ENCODE measurements around the gene RBL2. TPM values are rescaled to one million over a fixed set of nuclear protein-coding genes. Genes with fewer than 3 reads are reported as not detected.
"Not testable (repeated sequence)": the region's sequence is repeated elsewhere in the genome, so short reads cannot be mapped to it uniquely, and the experiment has no call there.

RBL2 gene
- total and polyA plus RNA-seq, 9 donors = 48.0 to 88.7 (median 71.7) TPM

DNA sequence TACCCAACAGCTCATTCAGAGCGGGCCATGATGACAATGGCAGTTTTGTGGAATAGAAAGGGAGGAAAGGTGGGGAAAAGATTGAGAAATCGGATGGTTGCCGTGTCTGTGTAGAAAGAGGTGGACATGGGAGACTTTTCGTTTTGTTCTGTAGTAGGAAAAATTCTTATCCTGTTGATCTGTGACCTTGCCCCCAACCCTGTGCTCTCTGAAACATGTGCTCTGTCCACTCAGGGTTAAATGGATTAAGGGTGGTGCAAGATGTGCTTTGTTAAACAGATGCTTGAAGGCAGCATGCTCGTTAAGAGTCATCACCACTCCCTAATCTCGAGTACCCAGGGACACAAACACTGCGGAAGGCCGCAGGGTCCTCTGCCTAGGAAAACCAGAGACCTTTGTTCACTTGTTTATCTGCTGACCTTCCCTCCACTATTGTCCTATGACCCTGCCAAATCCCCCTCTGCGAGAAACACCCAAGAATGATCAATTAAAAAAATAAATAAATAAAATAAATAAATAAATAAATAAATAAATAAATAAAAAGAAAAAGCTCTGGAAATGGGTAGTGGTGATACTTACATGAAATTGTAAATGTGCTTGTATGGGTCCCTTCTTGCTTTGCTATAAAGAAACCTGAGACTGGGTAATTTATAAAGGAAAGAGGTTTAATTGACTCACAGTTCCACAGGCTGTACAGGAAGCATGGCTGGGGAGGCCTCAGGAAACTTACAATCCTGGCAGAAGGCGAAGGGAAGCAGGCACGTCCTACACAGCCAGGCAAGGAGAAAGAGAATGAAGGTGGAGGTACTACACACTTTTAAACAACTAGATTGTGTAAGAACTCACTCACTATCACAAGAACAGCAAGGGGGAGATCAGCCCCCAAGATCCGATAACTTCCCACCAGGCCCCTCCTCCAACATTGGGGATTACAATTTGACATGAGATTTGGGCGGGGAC, 105.8 kb downstream of the RBL2 start:
- not testable (repeated sequence) for H3K4me3 ChIP-seq; H3K9me3 ChIP-seq; H3K4me1 ChIP-seq (ENCODE audit: insufficient read depth); H3K27ac ChIP-seq; DNase-seq; H3K36me3 ChIP-seq; H3K27me3 ChIP-seq
- WGBS, 3 donors = 77 to 85% (median 83%) methylated on average over 13 of the region's 13 CpGs
- intact Hi-C loops (cut with DNase I) = loop anchor here in 1 of 4 donors (5.0 kb wide), 1 partner anchor 772 kb away; no protein-coding TSS in a partner anchor

Small RNAs within 50 kb of the gene (small RNA-seq; reads per million reads assigned to genes)
- not detected for gene RNU6-1153P

Other genes starting within 250 kb of the RBL2 start
- gene AKTIP, start 68.7 kb downstream of the RBL2 start, total RNA-seq = 10 to 100 TPM; 29.9 to 51.5 (median 44.1) TPM
- 10 to 100 TPM; 28.5 to 43.4 TPM for gene AKTIP, start 68.7 kb downstream of the RBL2 start, polyA plus RNA-seq

All from ovary (tissue), 9 donors.